Heart left ventricle (tissue), 13 donors: ENCODE data around the gene IGFBP3.

Source experiments
- POLR2A ChIP-seq, 2 donors: fragments of 450-650 bp; IDR thresholded peaks; one replicate each; pipeline ENCODE4 v1.6.1; 2017; ENCODE audit warnings: antibody characterized with exemption in 2 of 2, mild to moderate bottlenecking in 2 of 2, moderate library complexity in 2 of 2
- TF ChIP-seq, protein P1 (sequence below), 12 donors: fragments of 200-600 bp; sonication (generic) in 4 of 12; IDR thresholded peaks; one replicate each; pipeline versions ENCODE4 v1.5.0 to v1.8.0; 2018 to 2022; ENCODE audit warnings: antibody characterized with exemption in 12 of 12, mild to moderate bottlenecking in 5 of 12
- donor health status: ischemic (EF 13 %, LVEDD 7.1; RV severe dilation, severe dysfunction).
- donor health status: DM: no; HTN: yes; CAD: no.
- donor health status: DM: no; HTN: no; CAD: no.
- donor health status: ischemic (EF 25% LVEDD 6.9; RV normal size, moderate dysfunction).
- donor health status: ischemic (EF 25% LVEDD 5.7; RV mildly dilated, moderate dysfunction).
- donor health status: ischemic (EF 35%, LVEDD 5.7; RV mildly dilated, moderate dysfunction).
- donor health status: nonischemic (EF 11% LVEDD 7.7; RV severe dilation, severe dysfunction).
- donor health status: DM: yes; HTN: yes; CAD: no.
- donor health status: PGD.
- donor health status: ischemic (EF 29% LVEDD 5.4; RV normal size, mild dysfunction).
- donor health status: nonischemic (EF 23%, LVEDD 6.1; RV moderate dilation, normal function).

- TF ChIP-seq, protein P1, sequence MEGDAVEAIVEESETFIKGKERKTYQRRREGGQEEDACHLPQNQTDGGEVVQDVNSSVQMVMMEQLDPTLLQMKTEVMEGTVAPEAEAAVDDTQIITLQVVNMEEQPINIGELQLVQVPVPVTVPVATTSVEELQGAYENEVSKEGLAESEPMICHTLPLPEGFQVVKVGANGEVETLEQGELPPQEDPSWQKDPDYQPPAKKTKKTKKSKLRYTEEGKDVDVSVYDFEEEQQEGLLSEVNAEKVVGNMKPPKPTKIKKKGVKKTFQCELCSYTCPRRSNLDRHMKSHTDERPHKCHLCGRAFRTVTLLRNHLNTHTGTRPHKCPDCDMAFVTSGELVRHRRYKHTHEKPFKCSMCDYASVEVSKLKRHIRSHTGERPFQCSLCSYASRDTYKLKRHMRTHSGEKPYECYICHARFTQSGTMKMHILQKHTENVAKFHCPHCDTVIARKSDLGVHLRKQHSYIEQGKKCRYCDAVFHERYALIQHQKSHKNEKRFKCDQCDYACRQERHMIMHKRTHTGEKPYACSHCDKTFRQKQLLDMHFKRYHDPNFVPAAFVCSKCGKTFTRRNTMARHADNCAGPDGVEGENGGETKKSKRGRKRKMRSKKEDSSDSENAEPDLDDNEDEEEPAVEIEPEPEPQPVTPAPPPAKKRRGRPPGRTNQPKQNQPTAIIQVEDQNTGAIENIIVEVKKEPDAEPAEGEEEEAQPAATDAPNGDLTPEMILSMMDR (IDR thresholded peaks at IDR 0.05), result no peak
- TF ChIP-seq POLR2A (IDR thresholded peaks at IDR 0.05), result no peak
These were observed 48.9 kb upstream of the IGFBP3 start for GRCh38 chr7:45969940-45970339.
